Sigmoid colon (tissue), 7 donors: ENCODE measurements around the gene RPL18. TPM values are rescaled to one million over a fixed set of nuclear protein-coding genes. Genes with fewer than 3 reads are reported as not detected.

Source experiments
- DNase-seq: peaks from one replicate; pipeline ENCODE4 v3.0.0-alpha.2; 2019
- H3K27ac ChIP-seq, 4 donors: fragments of 200-600 bp; sonication (generic); one replicate each; pipeline ENCODE4 v1.5.1; 2016 to 2019; ENCODE audit warnings: mild to moderate bottlenecking in 1 of 4
- H3K27me3 ChIP-seq, 3 donors: fragments of 200-600 bp; sonication (generic); one replicate each; pipeline ENCODE4 v1.5.1; 2019; ENCODE audit warnings: mild to moderate bottlenecking in 1 of 3
- H3K36me3 ChIP-seq, 4 donors: fragments of 200-600 bp; sonication (generic); one replicate each; pipeline ENCODE4 v1.5.1; 2016 to 2019
- H3K4me1 ChIP-seq, 4 donors: fragments of 200-600 bp; sonication (generic); one replicate each; pipeline ENCODE4 v1.5.1; 2017 to 2019
- H3K4me3 ChIP-seq, 4 donors: fragments of 200-600 bp; sonication (generic); one replicate each; pipeline ENCODE4 v1.5.1; 2017 to 2019; ENCODE audit warnings: mild to moderate bottlenecking in 2 of 4, moderate library complexity in 1 of 4
- H3K9me3 ChIP-seq, 4 donors: fragments of 200-600 bp in 3 of 4; sonication (generic) in 3 of 4; one replicate each; pipeline versions ENCODE4 v1.5.1 to v1.6.1; 2013 to 2019
- CTCF ChIP-seq, 4 experiments: fragments of 450-650 bp in 3 of 4; fragments of 200-600 bp in 1 of 4; IDR thresholded peaks; one replicate each; pipeline ENCODE4 v1.5.1; 2016 to 2019; ENCODE audit warnings: antibody characterized with exemption in 4 of 4, mild to moderate bottlenecking in 3 of 4, moderate library complexity in 2 of 4
- EP300 ChIP-seq, 4 donors: sonication (generic); formaldehyde crosslinking; IDR thresholded peaks; one replicate each; pipeline ENCODE4 v1.6.1; 2017; ENCODE audit warnings: antibody characterized with exemption in 4 of 4
- POLR2A ChIP-seq, 2 donors: fragments of 450-650 bp; IDR thresholded peaks; one replicate each; pipeline ENCODE4 v1.6.1; 2016; ENCODE audit warnings: antibody characterized with exemption in 2 of 2, mild to moderate bottlenecking in 2 of 2, moderate library complexity in 2 of 2
- POLR2AphosphoS5 ChIP-seq, 4 donors: sonication (generic); formaldehyde crosslinking; IDR thresholded peaks; one replicate each; pipeline ENCODE4 v1.6.1; 2017; ENCODE audit warnings: antibody characterized with exemption in 4 of 4
- WGBS, 2 donors: extraction: QIAGEN DNeasy Blood & Tissue Kit; methylation state at CpG; one replicate each; pipeline ENCODE4 v1.1.7; 2013; 5-methylcytosine and 5-hydroxymethylcytosine counted together
- intact Hi-C: fragments of 100-400 bp; cut with DNase I; formaldehyde crosslinking; loops from one replicate; pipeline ENCODE4 v1.15.1; 2023
- polyA plus RNA-seq, 3 donors: library from polyadenylated mRNA; stranded (reverse); fragments of 200-250 nt; gene quantifications; one replicate each; pipeline ENCODE4 v1.2.3, GENCODE V29; 2013
- total RNA-seq, 4 donors: library from RNA; depleted of rRNA; stranded (reverse); fragments of >200 nt; gene quantifications; one replicate each; pipeline ENCODE4 v1.1.0, GENCODE V29; 2016
- donor health status: healthy with polysubstance abuse.
- donor health status: Bipolar disorder and iron deficiency.
- donor health status: healthy.

Gene RPL18
- total and polyA plus RNA-seq, 7 donors = 2,118 to 3,791 (median 2,808) TPM

DNA sequence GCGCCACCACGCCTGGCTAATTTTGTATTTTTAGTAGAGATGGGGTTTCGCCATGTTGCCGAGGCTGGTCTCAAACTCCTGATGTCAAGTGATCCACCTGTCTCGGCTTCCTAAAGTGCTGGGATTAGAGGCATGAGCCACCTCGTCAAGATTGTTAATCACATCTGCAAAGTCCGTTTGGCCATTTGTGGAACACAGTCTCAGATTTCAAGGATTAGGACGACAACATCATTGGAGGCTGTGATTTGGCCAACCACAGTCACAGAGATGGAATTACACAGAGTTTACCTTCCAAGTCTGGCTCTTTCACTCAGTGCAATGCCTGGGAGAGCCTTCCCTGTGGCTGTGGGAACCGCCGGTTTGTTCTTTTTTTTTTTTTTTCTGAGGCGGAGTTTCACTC is 49.2 kb downstream of the RPL18 start:
- no peak for DNase-seq
- Histone ChIP-seq H3K27ac (no peak overlapping the region), H3K27me3 (no peaks in the 10 kb centered on the region), H3K4me1 (peaks cover 0 to 16% (median 13%) of the 10 kb centered on the region in 4 donors), H3K36me3 (no peaks in the 10 kb centered on the region), H3K4me3 (no peak overlapping the region), H3K9me3 (no peaks in the 10 kb centered on the region)
- 49 to 66% methylated on average over 11 of the region's 11 CpGs for WGBS, 2 donors
- TF ChIP-seq CTCF (IDR thresholded peaks at IDR 0.05) (no peak), POLR2A (IDR thresholded peaks at IDR 0.05) (no peak)
- intact Hi-C loops = loop anchor here (5.0 kb wide), 2 partner anchors 58 to 78 kb away; partner anchors contain the start of gene LMTK3

DNA sequence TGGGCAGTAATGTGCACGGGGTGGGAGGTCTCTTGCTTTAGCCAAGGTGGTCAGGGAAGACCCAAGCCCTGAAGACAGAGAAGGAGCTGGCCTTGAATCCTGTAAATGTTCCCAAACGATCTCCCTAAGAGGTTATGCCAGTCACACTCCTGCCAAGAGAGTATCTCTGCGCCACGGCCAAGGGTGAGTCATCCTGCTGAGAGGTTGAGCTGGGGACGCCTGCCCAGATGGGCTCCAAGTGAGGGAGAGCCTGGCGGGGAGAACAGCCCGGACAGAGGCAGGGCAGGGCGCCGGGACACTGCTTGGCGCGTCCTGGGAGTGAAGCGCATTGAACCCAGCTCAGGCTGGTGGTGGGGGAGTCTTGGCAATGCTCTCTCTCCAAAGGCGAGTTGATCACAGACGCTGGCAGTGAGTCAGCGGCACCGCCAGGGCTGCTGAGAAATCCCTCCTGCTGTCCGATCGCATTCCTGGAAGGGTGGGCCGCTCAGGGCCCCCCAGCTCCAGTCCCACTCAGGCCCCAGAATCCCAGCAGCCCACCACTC is 50.6 kb downstream of the RPL18 start:
- Histone ChIP-seq H3K4me3 (no peak overlapping the region), H3K9me3 (no peaks in the 10 kb centered on the region), H3K27me3 (no peaks in the 10 kb centered on the region), H3K36me3 (no peaks in the 10 kb centered on the region), H3K27ac (peak overlapping the region; percentile 74 to 86 (median 80)), H3K4me1 (peaks cover 0 to 16% (median 13%) of the 10 kb centered on the region in 4 donors)
- peak; percentile 95 for DNase-seq
- 10 to 16% methylated on average over 19 of the region's 19 CpGs for WGBS, 2 donors
- intact Hi-C loops = loop anchor here (5.0 kb wide), 2 partner anchors 56 to 76 kb away; partner anchors contain the start of gene LMTK3
- peak in 3 of 4 donors; percentile 57 to 64 (median 60) for TF ChIP-seq POLR2AphosphoS5 (IDR thresholded peaks at IDR 0.05)
- no peak for TF ChIP-seq EP300 (IDR thresholded peaks at IDR 0.05)

Other genes starting within 250 kb of the RPL18 start
- gene KDELR1, start 227.6 kb downstream of the RPL18 start, total RNA-seq = 100 to 1,000 TPM in 1 of 4 donors, 10 to 100 TPM in 3; 61.5 to 109 (median 71.1) TPM
- gene KDELR1, start 227.6 kb downstream of the RPL18 start, polyA plus RNA-seq = 100 to 1,000 TPM in 1 of 3 donors, 10 to 100 TPM in 2; 74.7 to 195 (median 87.7) TPM
- gene GRIN2D, start 225.5 kb downstream of the RPL18 start, total RNA-seq = under 1 TPM in 3 of 4 donors, not detected in 1; under 0.01 to 0.36 (median 0.16) TPM
- under 1 TPM in 1 of 3 donors, not detected in 2; 0.26 TPM for gene GRIN2D, start 225.5 kb downstream of the RPL18 start, polyA plus RNA-seq
- 10 to 100 TPM; 12.5 to 25.5 (median 17.6) TPM for gene GRWD1, start 173.2 kb downstream of the RPL18 start, total RNA-seq
- 10 to 100 TPM in 1 of 3 donors, 1 to 10 TPM in 2; 7.8 to 21.5 (median 9.9) TPM for gene GRWD1, start 173.2 kb downstream of the RPL18 start, polyA plus RNA-seq
- 1 to 10 TPM in 1 of 4 donors, under 1 TPM in 3; 0.16 to 1.4 (median 0.49) TPM for gene KCNJ14, start 163.6 kb downstream of the RPL18 start, total RNA-seq
- under 1 TPM in 2 of 3 donors, not detected in 1; under 0.01 to 0.61 TPM for gene KCNJ14, start 163.6 kb downstream of the RPL18 start, polyA plus RNA-seq
- 10 to 100 TPM; 30.0 to 49.3 (median 35.8) TPM for gene CYTH2, start 149.8 kb downstream of the RPL18 start, total RNA-seq
- 10 to 100 TPM; 52.8 to 71.4 (median 64.9) TPM for gene CYTH2, start 149.8 kb downstream of the RPL18 start, polyA plus RNA-seq
- gene LMTK3, start 107.3 kb downstream of the RPL18 start, total RNA-seq = 1 to 10 TPM in 1 of 4 donors, under 1 TPM in 1, not detected in 2; 0.14 to 1.1 TPM
- gene LMTK3, start 107.3 kb downstream of the RPL18 start, polyA plus RNA-seq = 1 to 10 TPM in 1 of 3 donors, under 1 TPM in 1, not detected in 1; 0.23 to 1.7 TPM
- gene SULT2B1, start 67.0 kb downstream of the RPL18 start, total RNA-seq = under 1 TPM in 1 of 4 donors, not detected in 3; 0.82 TPM
- gene SULT2B1, start 67.0 kb downstream of the RPL18 start, polyA plus RNA-seq = 1 to 10 TPM; 1.2 to 2.8 (median 2.4) TPM
- gene SPACA4, start 12.4 kb downstream of the RPL18 start, total RNA-seq = not detected
- under 1 TPM in 1 of 3 donors, not detected in 2; 0.34 TPM for gene SPACA4, start 12.4 kb downstream of the RPL18 start, polyA plus RNA-seq
- gene FAM83E, start 4.1 kb downstream of the RPL18 start, total RNA-seq = not detected
- 100 to 1,000 TPM; 109 to 168 (median 125) TPM for gene FAM83E, start 4.1 kb downstream of the RPL18 start, polyA plus RNA-seq
- gene SPHK2, start 328 bp upstream of the RPL18 start, total RNA-seq = 10 to 100 TPM in 3 of 4 donors, 1 to 10 TPM in 1; 10.0 to 16.9 (median 12.8) TPM
- gene SPHK2, start 328 bp upstream of the RPL18 start, polyA plus RNA-seq = 10 to 100 TPM; 18.0 to 45.6 (median 33.5) TPM
- gene DBP, start 18.2 kb upstream of the RPL18 start, total RNA-seq = 10 to 100 TPM; 10.5 to 14.1 (median 11.9) TPM
- 10 to 100 TPM in 1 of 3 donors, 1 to 10 TPM in 2; 6.2 to 10.2 (median 9.8) TPM for gene DBP, start 18.2 kb upstream of the RPL18 start, polyA plus RNA-seq
- gene CA11, start 27.0 kb upstream of the RPL18 start, total RNA-seq = 10 to 100 TPM in 3 of 4 donors, 1 to 10 TPM in 1; 10.0 to 29.6 (median 14.7) TPM
- 10 to 100 TPM in 2 of 3 donors, 1 to 10 TPM in 1; 2.1 to 13.2 (median 11.6) TPM for gene CA11, start 27.0 kb upstream of the RPL18 start, polyA plus RNA-seq
- gene NTN5, start 53.8 kb upstream of the RPL18 start, total RNA-seq = 1 to 10 TPM in 1 of 4 donors, under 1 TPM in 1, not detected in 2; 0.49 to 1.2 TPM
- under 1 TPM in 1 of 3 donors, not detected in 2; 0.32 TPM for gene NTN5, start 53.8 kb upstream of the RPL18 start, polyA plus RNA-seq
- gene FUT2, start 76.8 kb upstream of the RPL18 start, total RNA-seq = not detected
- gene FUT2, start 76.8 kb upstream of the RPL18 start, polyA plus RNA-seq = 10 to 100 TPM; 37.2 to 62.7 (median 59.4) TPM
- 1 to 10 TPM in 1 of 4 donors, under 1 TPM in 3; 0.82 to 1.8 (median 0.89) TPM for gene MAMSTR, start 100.5 kb upstream of the RPL18 start, total RNA-seq
- 1 to 10 TPM in 1 of 3 donors, under 1 TPM in 1, not detected in 1; 0.69 to 1.0 TPM for gene MAMSTR, start 100.5 kb upstream of the RPL18 start, polyA plus RNA-seq
- gene RASIP1, start 121.4 kb upstream of the RPL18 start, total RNA-seq = 10 to 100 TPM in 2 of 4 donors, 1 to 10 TPM in 2; 4.9 to 11.4 (median 10.5) TPM
- 1 to 10 TPM in 2 of 3 donors, under 1 TPM in 1; 0.69 to 6.0 (median 5.0) TPM for gene RASIP1, start 121.4 kb upstream of the RPL18 start, polyA plus RNA-seq
- not detected for gene IZUMO1, start 127.7 kb upstream of the RPL18 start, total RNA-seq
- 1 to 10 TPM in 1 of 3 donors, under 1 TPM in 1, not detected in 1; 0.15 to 1.8 TPM for gene IZUMO1, start 127.7 kb upstream of the RPL18 start, polyA plus RNA-seq
- under 1 TPM in 3 of 4 donors, not detected in 1; 0.41 to 0.71 (median 0.49) TPM for gene FUT1, start 133.5 kb upstream of the RPL18 start, total RNA-seq
- gene FUT1, start 133.5 kb upstream of the RPL18 start, polyA plus RNA-seq = under 1 TPM in 2 of 3 donors, not detected in 1; under 0.01 to 0.80 TPM
- not detected for gene FGF21, start 136.3 kb upstream of the RPL18 start, total RNA-seq
- gene FGF21, start 136.3 kb upstream of the RPL18 start, polyA plus RNA-seq = not detected
- 10 to 100 TPM; 29.8 to 46.7 (median 32.9) TPM for gene BCAT2, start 191.9 kb upstream of the RPL18 start, total RNA-seq
- 10 to 100 TPM; 52.7 to 61.0 (median 54.1) TPM for gene BCAT2, start 191.9 kb upstream of the RPL18 start, polyA plus RNA-seq
- 10 to 100 TPM; 14.1 to 20.1 (median 18.3) TPM for gene HSD17B14, start 217.3 kb upstream of the RPL18 start, total RNA-seq
- gene HSD17B14, start 217.3 kb upstream of the RPL18 start, polyA plus RNA-seq = 10 to 100 TPM in 1 of 3 donors, 1 to 10 TPM in 2; 4.3 to 21.0 (median 4.9) TPM
- gene PLEKHA4, start 249.4 kb upstream of the RPL18 start, total RNA-seq = 10 to 100 TPM; 13.8 to 44.7 (median 19.5) TPM
- 10 to 100 TPM; 18.0 to 28.2 (median 21.2) TPM for gene PLEKHA4, start 249.4 kb upstream of the RPL18 start, polyA plus RNA-seq